Measurements from ENCODE around the gene DBH. TPM values are rescaled to one million over a fixed set of nuclear protein-coding genes. Genes with fewer than 3 reads are reported as not detected.

Gene DBH
- total and polyA plus RNA-seq, 5 donors = 0.05 to 0.14 (median 0.09) TPM; not detected in 2

- no peaks in the 10 kb centered on the region for H3K9me3 ChIP-seq (ENCODE audit: control insufficient read depth, low read length)
- intact Hi-C loops (cut with DNase I) = no loop called here
- no peak overlapping the region for H3K4me3 ChIP-seq (ENCODE audit: low read length)
- WGBS = 63% methylated on average over 12 of the region's 12 CpGs
- DNase-seq (peak in 1 of 3 donors; percentile 69), ATAC-seq (peak in 1 of 2 donors; percentile 5)
- peak overlapping the region; percentile 10 for H3K27ac ChIP-seq (ENCODE audit: low read length)
- H3K27me3 ChIP-seq (ENCODE audit: control insufficient read depth, insufficient read depth) = no peaks in the 10 kb centered on the region
- H3K4me1 ChIP-seq (ENCODE audit: control insufficient read depth, insufficient read depth, low read length) = no peaks in the 10 kb centered on the region
These were observed 70.3 kb downstream of the DBH start for GRCh38 chr9:133706307-133707050.

- ATAC-seq (peak; percentile 26 to 36), DNase-seq (peak; percentile 76 to 85 (median 84))
- WGBS = 64% methylated on average over 17 of the region's 17 CpGs
- Histone ChIP-seq H3K9me3 (ENCODE audit: control insufficient read depth, low read length) (no peaks in the 10 kb centered on the region), H3K4me3 (ENCODE audit: low read length) (no peak overlapping the region), H3K4me1 (ENCODE audit: control insufficient read depth, insufficient read depth, low read length) (no peaks in the 10 kb centered on the region), H3K27ac (ENCODE audit: low read length) (peak overlapping the region; percentile 34), H3K27me3 (ENCODE audit: control insufficient read depth, insufficient read depth) (no peaks in the 10 kb centered on the region)
- intact Hi-C loops (cut with DNase I) = no loop called here
These were observed 71.1 kb downstream of the DBH start for GRCh38 chr9:133707065-133707762.

DNA sequence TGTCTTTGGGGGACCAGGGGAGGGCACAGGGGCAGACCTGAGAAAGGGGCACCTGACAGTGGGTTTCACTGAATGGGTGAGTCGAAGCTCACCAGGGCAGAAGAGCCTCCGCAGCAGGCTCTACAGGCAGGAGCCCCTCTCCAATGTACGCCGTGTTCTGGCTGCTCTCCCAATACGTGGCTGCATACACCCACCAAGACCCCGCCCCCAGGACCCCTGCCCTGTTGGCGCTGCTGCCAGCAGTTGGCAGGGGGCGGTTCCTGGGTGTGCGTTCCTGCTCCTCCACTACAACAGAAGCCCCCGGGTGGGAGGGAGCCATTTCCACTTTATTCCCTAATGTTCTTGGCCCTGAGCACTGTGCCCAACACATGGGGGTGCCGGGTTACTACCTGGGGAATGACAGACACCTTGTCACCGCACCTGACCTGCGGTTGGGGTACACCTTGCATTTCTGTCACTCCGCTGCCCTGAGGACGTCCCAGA, 71.6 kb downstream of the DBH start:
- Histone ChIP-seq H3K4me3 (ENCODE audit: low read length) (no peak overlapping the region), H3K27me3 (ENCODE audit: control insufficient read depth, insufficient read depth) (no peaks in the 10 kb centered on the region), H3K9me3 (ENCODE audit: control insufficient read depth, low read length) (no peaks in the 10 kb centered on the region), H3K27ac (ENCODE audit: low read length) (peak overlapping the region; percentile 34), H3K4me1 (ENCODE audit: control insufficient read depth, insufficient read depth, low read length) (no peaks in the 10 kb centered on the region)
- no peak for ATAC-seq
- intact Hi-C loops (cut with DNase I) = no loop called here
- 80% methylated on average over 15 of the region's 15 CpGs for WGBS
- DNase-seq = peak in 1 of 3 donors; percentile 57

DNA sequence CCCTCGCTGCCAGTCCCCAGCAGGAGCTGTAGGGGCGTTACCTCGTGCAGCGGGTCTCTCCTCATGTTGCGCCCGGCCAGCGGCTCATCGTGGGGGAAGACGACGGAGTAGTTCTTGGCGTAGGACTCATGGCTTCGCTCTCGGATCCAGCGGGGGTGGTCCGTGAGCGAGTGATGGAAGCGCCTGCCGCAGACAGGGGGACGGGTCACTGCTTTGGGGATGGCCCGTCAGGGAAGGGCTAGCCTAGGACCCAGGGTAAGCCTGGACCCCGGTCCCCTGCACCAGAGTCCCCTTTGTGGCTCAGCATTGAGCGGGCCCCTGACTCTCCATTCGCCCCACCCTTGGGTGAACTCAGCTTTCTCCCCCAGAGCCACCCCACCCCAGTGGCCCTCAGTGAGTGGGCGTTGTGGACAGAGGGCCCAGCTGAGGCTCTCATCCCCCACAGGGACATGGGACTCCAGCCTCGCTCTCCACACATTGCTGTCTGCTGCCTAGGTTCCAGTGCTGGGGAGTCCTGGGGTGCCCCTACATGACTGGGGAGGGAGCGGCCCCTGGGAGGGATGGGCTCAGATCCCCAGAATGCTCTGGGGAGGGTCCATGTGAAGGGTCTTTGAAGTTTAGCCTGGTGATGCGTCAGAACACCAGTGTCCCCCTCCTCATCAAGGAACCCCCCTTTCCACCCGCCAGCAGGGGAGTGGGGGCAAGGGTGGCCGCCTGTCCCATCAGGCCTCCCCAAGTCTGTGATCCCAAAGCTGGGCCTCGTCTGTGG, 72.3 kb downstream of the DBH start:
- intact Hi-C loops (cut with DNase I) = no loop called here
- ATAC-seq = no peak
- H3K9me3 ChIP-seq (ENCODE audit: control insufficient read depth, low read length) = no peaks in the 10 kb centered on the region
- 90% methylated on average over 30 of the region's 30 CpGs for WGBS
- H3K27me3 ChIP-seq (ENCODE audit: control insufficient read depth, insufficient read depth) = no peaks in the 10 kb centered on the region
- H3K4me1 ChIP-seq (ENCODE audit: control insufficient read depth, insufficient read depth, low read length) = no peaks in the 10 kb centered on the region
- peak in 2 of 3 donors; percentile 33 to 63 for DNase-seq
- no peak overlapping the region for H3K27ac ChIP-seq (ENCODE audit: low read length)
- no peak overlapping the region for H3K4me3 ChIP-seq (ENCODE audit: low read length)

Other genes starting within 250 kb of the DBH start
- gene REXO4, start 218.4 kb upstream of the DBH start, total RNA-seq = 10 to 100 TPM; 11.9 to 16.3 (median 15.0) TPM
- gene REXO4, start 218.4 kb upstream of the DBH start, polyA plus RNA-seq = 10.5 TPM
- 1 to 10 TPM; 2.1 to 4.1 (median 3.5) TPM for gene ADAMTS13, start 214.0 kb upstream of the DBH start, total RNA-seq
- 4.6 TPM for gene ADAMTS13, start 214.0 kb upstream of the DBH start, polyA plus RNA-seq
- 10 to 100 TPM; 10.8 to 13.9 (median 13.8) TPM for gene CACFD1, start 176.4 kb upstream of the DBH start, total RNA-seq
- 12.8 TPM for gene CACFD1, start 176.4 kb upstream of the DBH start, polyA plus RNA-seq
- gene SLC2A6, start 157.3 kb upstream of the DBH start, total RNA-seq = 1 to 10 TPM; 1.7 to 4.0 (median 3.6) TPM
- gene SLC2A6, start 157.3 kb upstream of the DBH start, polyA plus RNA-seq = 3.7 TPM
- gene MYMK, start 111.4 kb upstream of the DBH start, total RNA-seq = not detected
- gene MYMK, start 111.4 kb upstream of the DBH start, polyA plus RNA-seq = not detected
- 10 to 100 TPM; 30.3 to 90.2 (median 47.1) TPM for gene ADAMTSL2, start 101.7 kb upstream of the DBH start, total RNA-seq
- gene ADAMTSL2, start 101.7 kb upstream of the DBH start, polyA plus RNA-seq = 37.3 TPM
- 1 to 10 TPM; 1.2 to 5.4 (median 1.4) TPM for gene FAM163B, start 27.0 kb upstream of the DBH start, total RNA-seq
- 2.0 TPM for gene FAM163B, start 27.0 kb upstream of the DBH start, polyA plus RNA-seq
- 1 to 10 TPM; 2.5 to 3.2 (median 2.8) TPM for gene SARDH, start 102.0 kb downstream of the DBH start, total RNA-seq
- gene SARDH, start 102.0 kb downstream of the DBH start, polyA plus RNA-seq = 1.7 TPM